SH-SY5Y (cell line): ENCODE results near the gene VAT1.

ENCODE experiments used
- GATA2 ChIP-seq: IDR thresholded peaks from 2 replicates; pipeline ENCODE4 v1.6.1; 2011; ENCODE audit warnings: mild to moderate bottlenecking, low read depth, low read length
- GATA3 ChIP-seq: IDR thresholded peaks from 2 replicates; pipeline ENCODE4 v1.6.1; 2011; ENCODE audit warnings: low read depth, mild to moderate bottlenecking, low read length, moderate library complexity

GRCh38 chr17:43043307-43043706, 21.1 kb upstream of the VAT1 start:
- TF ChIP-seq GATA3, result no peak
- TF ChIP-seq GATA2, result no peak
